Skeletal muscle tissue (tissue), 4 donors: Measurements from ENCODE around the gene STK32B. TPM values are rescaled to one million over a fixed set of nuclear protein-coding genes. Genes with fewer than 3 reads are reported as not detected.

ENCODE experiments used
- H3K27ac ChIP-seq: one replicate; pipeline ENCODE4 v1.7.0; 2013; ENCODE audit warnings: mild to moderate bottlenecking, low read depth, low read length, inconsistent platforms
- H3K27me3 ChIP-seq, 3 donors: one replicate each; pipeline ENCODE4 v1.7.0; 2013; ENCODE audit warnings: low read length in 3 of 3; ENCODE audit not compliant: control insufficient read depth in 3 of 3, insufficient read depth in 3 of 3
- H3K36me3 ChIP-seq, 3 donors: one replicate each; pipeline ENCODE4 v1.7.0; 2013; ENCODE audit warnings: low read length in 3 of 3; ENCODE audit not compliant: control insufficient read depth in 3 of 3, insufficient read depth in 3 of 3
- H3K4me1 ChIP-seq, 3 donors: one replicate each; pipeline ENCODE4 v1.7.0; 2013; ENCODE audit warnings: low read length in 3 of 3, mild to moderate bottlenecking in 3 of 3; ENCODE audit not compliant: control insufficient read depth in 3 of 3, insufficient read depth in 3 of 3
- H3K4me3 ChIP-seq, 3 donors: one replicate each; pipeline ENCODE4 v1.7.0; 2013; ENCODE audit warnings: low read length in 3 of 3
- H3K9ac ChIP-seq, 3 donors: one replicate each; pipeline ENCODE4 v1.7.0; 2013; ENCODE audit warnings: low read length in 3 of 3, mild to moderate bottlenecking in 3 of 3, moderate library complexity in 2 of 3, low read depth in 1 of 3
- H3K9me3 ChIP-seq, 3 donors: one replicate each; pipeline ENCODE4 v1.7.0; 2013; ENCODE audit warnings: low read length in 3 of 3; ENCODE audit not compliant: control insufficient read depth in 3 of 3
- total RNA-seq: library from RNA; depleted of rRNA; stranded (reverse); fragments of >200 nt; gene quantifications from one replicate; pipeline ENCODE4 v1.2.3, GENCODE V29; 2014
- donor health status: Osteomylitis.

Gene STK32B
- total RNA-seq, 1 donor from 2014 or later: 5.7 TPM

DNA sequence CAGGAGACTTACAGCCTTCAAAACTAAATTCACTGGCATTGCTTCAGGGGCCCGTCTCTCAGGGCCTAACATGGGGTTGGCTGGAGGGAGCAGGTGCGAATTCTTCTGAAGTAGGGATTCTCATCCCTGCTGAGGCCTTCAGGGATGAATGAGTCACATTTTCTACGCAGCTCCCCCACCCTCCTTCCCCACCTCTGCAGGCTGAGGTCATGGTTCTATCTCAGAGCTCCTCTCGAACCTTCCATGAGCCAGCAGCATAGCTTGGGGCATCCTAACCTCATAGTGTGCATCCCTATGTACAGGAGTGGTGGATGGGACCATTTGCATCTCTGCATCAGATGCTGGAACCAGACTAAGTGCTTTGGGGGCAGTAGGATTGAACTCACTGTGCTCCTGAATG, 347.8 kb downstream of the STK32B start:
- Histone ChIP-seq H3K4me3 (no peak overlapping the region), H3K4me1 (no peaks in the 10 kb centered on the region), H3K36me3 (no peaks in the 10 kb centered on the region), H3K9me3 (peaks cover 0 to 11% (median 2%) of the 10 kb centered on the region in 3 donors), H3K27me3 (no peaks in the 10 kb centered on the region), H3K27ac (no peak overlapping the region), H3K9ac (no peak overlapping the region)

DNA sequence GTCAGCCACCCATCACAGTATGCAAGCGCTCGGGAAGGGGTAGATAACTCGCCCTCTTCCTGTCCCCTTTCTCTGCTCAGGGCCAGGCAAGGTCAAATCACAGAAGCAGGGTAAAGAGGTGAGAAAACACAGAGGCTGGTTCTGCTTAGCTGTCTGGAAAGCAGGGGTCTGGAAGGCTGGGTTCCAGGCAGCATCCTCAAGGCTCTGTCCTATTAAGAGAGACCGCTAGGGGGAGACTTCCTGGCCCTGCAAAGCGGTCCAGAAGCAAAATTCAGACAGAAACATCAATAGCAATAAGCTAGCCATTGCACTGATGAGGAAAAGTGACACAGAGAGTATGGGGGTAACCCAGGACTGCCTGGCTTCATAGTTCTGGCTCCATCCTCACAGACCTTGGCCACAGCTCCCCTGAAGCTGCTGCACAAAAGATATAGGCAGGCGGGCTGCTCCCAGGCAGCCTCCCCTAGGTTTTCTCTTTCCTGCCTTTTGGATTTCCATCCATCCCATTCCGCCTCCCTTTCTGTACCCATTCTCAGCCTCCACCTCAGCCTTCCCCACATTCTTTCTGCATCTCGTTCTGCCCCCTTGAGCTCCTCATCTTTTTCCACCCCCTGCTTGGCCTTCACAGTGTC, 348.6 kb downstream of the STK32B start:
- Histone ChIP-seq H3K9ac (no peak overlapping the region), H3K36me3 (no peaks in the 10 kb centered on the region), H3K27me3 (no peaks in the 10 kb centered on the region), H3K4me3 (no peak overlapping the region), H3K4me1 (no peaks in the 10 kb centered on the region), H3K27ac (no peak overlapping the region), H3K9me3 (peaks cover 0 to 11% (median 2%) of the 10 kb centered on the region in 3 donors)

GRCh38 chr4:5403746-5404497, 352.6 kb downstream of the STK32B start:
- Histone ChIP-seq H3K27ac (no peak overlapping the region), H3K27me3 (no peaks in the 10 kb centered on the region), H3K9ac (no peak overlapping the region), H3K9me3 (peaks cover 0 to 11% (median 8%) of the 10 kb centered on the region in 3 donors), H3K36me3 (no peaks in the 10 kb centered on the region), H3K4me1 (no peaks in the 10 kb centered on the region), H3K4me3 (no peak overlapping the region)

DNA sequence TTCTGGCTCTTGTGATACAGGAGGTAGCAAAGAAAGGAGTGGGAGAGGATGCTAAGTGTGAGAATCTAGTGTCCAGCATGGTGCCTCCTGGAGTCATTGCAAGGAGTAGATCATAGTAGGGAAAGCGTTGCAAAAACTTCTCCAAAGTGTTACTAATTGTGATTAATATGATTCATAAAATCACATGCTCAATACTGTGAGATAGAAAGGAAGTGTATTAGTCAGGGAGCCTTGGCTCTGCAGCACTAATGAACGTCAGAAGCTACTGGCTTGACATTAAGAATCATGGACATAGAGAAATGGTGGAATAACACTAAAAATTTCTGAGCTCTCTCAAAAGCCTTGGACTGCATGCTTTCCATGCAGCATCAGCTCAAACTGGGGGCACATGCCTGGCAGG, 358.0 kb downstream of the STK32B start:
- H3K27me3 ChIP-seq: no peaks in the 10 kb centered on the region
- no peak overlapping the region for H3K9ac ChIP-seq
- no peaks in the 10 kb centered on the region for H3K36me3 ChIP-seq

DNA sequence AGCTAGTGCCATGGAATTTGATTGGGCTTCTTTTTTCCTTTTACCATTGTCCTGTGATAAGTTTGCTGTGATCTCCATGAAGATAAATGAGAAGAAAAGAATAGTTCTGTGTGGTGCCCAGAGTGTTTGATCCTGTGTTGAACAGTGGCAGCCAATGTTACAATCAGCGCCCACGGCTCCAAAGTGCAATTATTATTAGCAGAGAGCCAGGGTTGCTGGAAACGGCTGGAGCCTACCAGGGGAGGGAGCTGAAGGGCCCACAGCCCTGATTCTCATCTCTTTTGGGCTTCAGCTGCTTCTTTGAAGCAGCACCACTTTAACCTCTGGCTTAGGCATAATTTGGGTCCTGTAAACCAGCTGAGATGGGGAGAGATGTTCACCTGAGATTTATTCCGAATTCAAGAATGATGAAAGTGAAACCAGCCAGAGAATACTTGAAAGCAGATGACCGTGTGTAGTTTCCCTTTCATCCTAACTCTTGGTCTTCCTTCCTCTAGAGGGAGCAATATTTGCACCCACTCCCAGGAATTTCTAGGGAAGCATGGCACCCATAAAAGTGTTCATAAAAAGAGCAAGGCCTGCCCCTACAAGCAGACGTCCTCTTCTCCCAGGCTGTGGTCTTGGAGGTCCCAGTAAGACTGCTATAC, 358.8 kb downstream of the STK32B start:
- Histone ChIP-seq H3K27me3 (no peaks in the 10 kb centered on the region), H3K27ac (no peak overlapping the region), H3K4me1 (no peaks in the 10 kb centered on the region)

More for the DNA sequence above, 358.0 kb downstream of the STK32B start:
- no peak overlapping the region for H3K4me3 ChIP-seq
- H3K9me3 ChIP-seq: peaks cover 0 to 6% (median 0%) of the 10 kb centered on the region in 3 donors
- no peak overlapping the region for H3K27ac ChIP-seq
- no peaks in the 10 kb centered on the region for H3K4me1 ChIP-seq

DNA sequence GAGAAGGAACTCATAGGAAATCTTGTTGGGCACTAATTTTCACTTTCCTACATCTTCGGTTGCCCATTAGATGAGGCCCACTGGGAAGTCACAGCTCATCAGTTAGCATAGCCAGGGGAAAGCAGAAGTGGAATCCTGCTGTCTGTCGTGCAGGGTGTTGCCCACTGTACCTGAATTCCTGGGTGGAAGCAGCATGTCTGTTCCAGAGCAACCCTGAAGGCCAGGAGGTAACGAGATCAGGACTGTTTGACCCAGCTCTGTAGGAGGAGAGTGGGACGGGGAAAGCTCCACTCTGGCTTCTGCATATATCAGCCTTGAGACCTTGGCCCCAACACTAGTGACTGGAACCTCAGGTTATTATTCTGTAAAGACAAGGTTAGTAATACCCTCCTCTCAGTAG, 361.0 kb downstream of the STK32B start:
- H3K4me1 ChIP-seq: no peaks in the 10 kb centered on the region
- H3K27ac ChIP-seq: no peak overlapping the region
- no peak overlapping the region for H3K9ac ChIP-seq
- H3K36me3 ChIP-seq: no peaks in the 10 kb centered on the region
- no peaks in the 10 kb centered on the region for H3K27me3 ChIP-seq
- H3K9me3 ChIP-seq: peaks cover 4 to 10% (median 6%) of the 10 kb centered on the region in 3 donors
- H3K4me3 ChIP-seq: no peak overlapping the region

More for the DNA sequence above, 358.8 kb downstream of the STK32B start:
- H3K9me3 ChIP-seq: peaks cover 0 to 6% (median 0%) of the 10 kb centered on the region in 3 donors
- H3K4me3 ChIP-seq: no peak overlapping the region
- no peak overlapping the region for H3K9ac ChIP-seq
- no peaks in the 10 kb centered on the region for H3K36me3 ChIP-seq

DNA sequence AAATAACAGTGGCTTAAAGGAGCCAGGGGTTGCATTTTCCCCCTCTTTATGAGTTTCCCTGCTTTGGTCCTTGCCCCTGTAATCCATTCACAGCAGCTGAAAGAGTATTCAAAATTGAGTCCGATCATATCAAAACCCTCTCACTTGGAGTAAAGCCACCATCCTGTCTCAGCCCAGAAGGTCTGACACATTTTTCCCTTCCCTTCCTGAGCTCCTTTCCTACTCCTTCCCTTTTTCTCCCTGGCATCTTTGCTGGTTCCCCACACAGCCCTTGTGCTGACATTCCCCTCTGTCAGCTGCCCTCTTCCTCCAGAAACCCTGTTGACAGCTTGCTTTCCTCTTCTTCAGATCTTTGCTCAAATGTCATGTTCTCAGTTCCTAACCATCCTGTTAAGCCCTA, 361.5 kb downstream of the STK32B start:
- Histone ChIP-seq H3K27me3 (no peaks in the 10 kb centered on the region), H3K9me3 (peaks cover 5 to 11% (median 9%) of the 10 kb centered on the region in 3 donors), H3K4me3 (no peak overlapping the region), H3K4me1 (no peaks in the 10 kb centered on the region), H3K9ac (no peak overlapping the region), H3K36me3 (no peaks in the 10 kb centered on the region), H3K27ac (no peak overlapping the region)

DNA sequence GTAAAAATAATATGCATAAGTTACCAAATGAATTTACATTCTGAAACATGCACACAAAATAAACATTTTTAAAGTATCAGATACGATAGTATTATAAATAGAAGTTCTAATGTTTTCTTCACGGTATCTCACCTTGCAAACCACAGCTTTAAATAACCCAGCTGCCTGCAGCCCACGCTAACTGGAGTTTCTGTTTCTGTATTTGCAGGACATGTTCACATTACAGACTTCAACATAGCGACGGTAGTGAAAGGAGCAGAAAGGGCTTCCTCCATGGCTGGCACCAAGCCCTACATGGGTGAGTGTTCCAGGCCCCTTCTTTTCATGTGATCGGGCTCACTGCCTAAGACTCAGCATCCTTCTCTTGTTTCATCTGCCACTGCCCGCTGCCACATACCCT, 365.4 kb downstream of the STK32B start:
- Histone ChIP-seq H3K4me3 (no peak overlapping the region), H3K27me3 (no peaks in the 10 kb centered on the region), H3K9ac (no peak overlapping the region), H3K27ac (no peak overlapping the region), H3K4me1 (no peaks in the 10 kb centered on the region), H3K36me3 (no peaks in the 10 kb centered on the region), H3K9me3 (peaks cover 4 to 14% (median 12%) of the 10 kb centered on the region in 3 donors)

DNA sequence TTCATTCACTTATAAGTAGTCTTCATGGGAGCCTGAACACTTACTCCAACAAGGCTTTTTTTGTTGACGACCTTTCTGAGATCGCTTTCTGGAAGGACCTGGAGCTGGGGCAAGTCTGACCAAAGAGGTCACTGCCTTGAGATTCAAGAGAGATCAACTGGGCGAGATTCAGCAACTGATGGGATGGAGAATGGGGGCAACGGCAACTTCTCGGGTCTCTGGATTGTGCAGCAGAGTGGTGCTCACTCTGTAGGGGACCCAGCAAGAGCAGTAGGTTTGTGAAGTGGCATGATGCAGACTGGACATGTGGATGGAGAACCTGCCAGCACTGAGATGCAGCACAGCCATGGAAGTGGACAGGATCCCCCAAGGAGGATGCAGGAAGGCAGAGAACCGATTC, 369.0 kb downstream of the STK32B start:
- Histone ChIP-seq H3K27me3 (no peaks in the 10 kb centered on the region), H3K9ac (no peak overlapping the region), H3K9me3 (peaks cover 4 to 14% (median 12%) of the 10 kb centered on the region in 3 donors), H3K36me3 (no peaks in the 10 kb centered on the region), H3K4me1 (no peaks in the 10 kb centered on the region), H3K27ac (no peak overlapping the region), H3K4me3 (no peak overlapping the region)

DNA sequence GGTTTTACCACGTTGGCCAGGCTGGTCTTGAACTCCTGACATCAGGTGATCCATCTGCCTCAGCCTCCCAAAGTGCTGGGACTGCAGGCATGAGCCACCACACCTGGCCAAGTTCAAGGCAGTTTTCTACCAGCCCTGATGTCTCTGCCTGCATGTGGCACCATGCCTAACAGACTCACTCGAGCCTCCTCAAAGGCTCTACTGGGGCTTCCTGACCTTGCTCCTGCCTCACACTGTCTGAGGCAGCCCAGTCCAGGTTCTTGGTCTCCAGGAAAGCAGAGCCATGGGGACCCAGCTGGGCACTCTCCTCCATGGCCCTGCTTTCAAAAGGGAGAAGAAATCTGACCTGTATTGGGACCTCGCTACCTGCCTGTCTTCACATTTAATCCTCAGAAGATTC, 370.1 kb downstream of the STK32B start:
- no peaks in the 10 kb centered on the region for H3K27me3 ChIP-seq
- no peak overlapping the region for H3K9ac ChIP-seq
- no peaks in the 10 kb centered on the region for H3K4me1 ChIP-seq
- no peaks in the 10 kb centered on the region for H3K36me3 ChIP-seq
- H3K27ac ChIP-seq: no peak overlapping the region
- no peak overlapping the region for H3K4me3 ChIP-seq
- H3K9me3 ChIP-seq: peaks cover 4 to 12% (median 8%) of the 10 kb centered on the region in 3 donors
